Keratinocyte (primary cell): Measurements from ENCODE around the gene NKX2-4.

Experiments used
- EZH2 ChIP-seq: IDR thresholded peaks from one replicate; pipeline ENCODE4 v1.6.1; 2012; ENCODE audit warnings: inconsistent platforms, mild to moderate bottlenecking, low read length, moderate library complexity
- TF ChIP-seq, protein P1 (sequence below), 3 experiments: IDR thresholded peaks in 1 of 3; conservative IDR thresholded peaks in 1 of 3; optimal IDR thresholded peaks in 1 of 3; 2 replicates in 2 of 3; 3 replicates in 1 of 3; pipeline versions ENCODE3 to v1.5.1; 2011; ENCODE audit warnings: low read length in 3 of 3, mild to moderate bottlenecking in 3 of 3, moderate library complexity in 2 of 3, control low read depth in 1 of 3, inconsistent platforms in 1 of 3; ENCODE audit not compliant: insufficient read depth in 2 of 3; ENCODE audit errors: extremely low read depth in 1 of 3

DNA sequence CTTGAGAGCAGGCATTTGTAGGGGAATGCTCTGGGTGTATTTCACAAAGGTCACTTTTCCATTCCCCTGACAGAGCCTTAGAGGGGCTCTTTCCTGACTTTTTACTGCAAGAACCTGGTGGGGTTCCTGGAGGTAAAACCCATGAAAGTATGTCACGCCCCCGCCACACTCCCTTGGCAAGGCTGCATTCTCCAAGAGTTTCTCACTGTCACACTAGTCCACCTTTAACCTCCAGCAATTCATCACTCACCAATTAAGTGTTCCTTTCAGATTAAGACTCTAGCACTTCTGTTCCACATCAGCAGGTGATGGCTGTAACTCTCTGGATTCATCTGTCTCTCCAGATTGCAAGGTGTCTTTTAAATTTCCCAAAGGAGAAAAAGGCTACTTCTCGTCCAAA, 32.7 kb upstream of the NKX2-4 start:
- TF ChIP-seq, protein P1, sequence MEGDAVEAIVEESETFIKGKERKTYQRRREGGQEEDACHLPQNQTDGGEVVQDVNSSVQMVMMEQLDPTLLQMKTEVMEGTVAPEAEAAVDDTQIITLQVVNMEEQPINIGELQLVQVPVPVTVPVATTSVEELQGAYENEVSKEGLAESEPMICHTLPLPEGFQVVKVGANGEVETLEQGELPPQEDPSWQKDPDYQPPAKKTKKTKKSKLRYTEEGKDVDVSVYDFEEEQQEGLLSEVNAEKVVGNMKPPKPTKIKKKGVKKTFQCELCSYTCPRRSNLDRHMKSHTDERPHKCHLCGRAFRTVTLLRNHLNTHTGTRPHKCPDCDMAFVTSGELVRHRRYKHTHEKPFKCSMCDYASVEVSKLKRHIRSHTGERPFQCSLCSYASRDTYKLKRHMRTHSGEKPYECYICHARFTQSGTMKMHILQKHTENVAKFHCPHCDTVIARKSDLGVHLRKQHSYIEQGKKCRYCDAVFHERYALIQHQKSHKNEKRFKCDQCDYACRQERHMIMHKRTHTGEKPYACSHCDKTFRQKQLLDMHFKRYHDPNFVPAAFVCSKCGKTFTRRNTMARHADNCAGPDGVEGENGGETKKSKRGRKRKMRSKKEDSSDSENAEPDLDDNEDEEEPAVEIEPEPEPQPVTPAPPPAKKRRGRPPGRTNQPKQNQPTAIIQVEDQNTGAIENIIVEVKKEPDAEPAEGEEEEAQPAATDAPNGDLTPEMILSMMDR (optimal IDR thresholded peaks at IDR 0.05 in 1 of 3, IDR thresholded peaks at IDR 0.05 in 1 of 3, conservative IDR thresholded peaks at IDR 0.05 in 1 of 3; ENCODE audit: extremely low read depth in 1 of 3, insufficient read depth in 2 of 3, low read length in 3 of 3) = no peak
- TF ChIP-seq EZH2 = no peak
